ENCODE measurements around the gene NUDT14.

GRCh38 chr14:105136401-105137322, 44.5 kb downstream of the NUDT14 start:
- TF ChIP-seq CTCF (IDR thresholded peaks at IDR 0.05) (no peak), EZH2phosphoT487 (IDR thresholded peaks at IDR 0.05) (no peak), EZH2 (IDR thresholded peaks at IDR 0.05) (no peak)
